Activated CD4-positive, CD25-positive, alpha-beta regulatory T cell treated with anti-CD3 and anti-CD28 coated beads, Interleukin-2, amount 50 U/mL, for 24 hours (primary cell): ENCODE measurements around the gene UBE2M.
A peak's percentile ranks its signal among the peaks of the same experiment; 100 is the strongest.

ENCODE experiments used
- ATAC-seq, 2 donors: fragments of 150-1000 bp; cut with Tn5 transposase; one replicate each; pipeline ENCODE4 v1.10.0; 2021; ENCODE audit warnings: mild to moderate bottlenecking in 1 of 2, moderate library complexity in 1 of 2

Gene UBE2M

DNA sequence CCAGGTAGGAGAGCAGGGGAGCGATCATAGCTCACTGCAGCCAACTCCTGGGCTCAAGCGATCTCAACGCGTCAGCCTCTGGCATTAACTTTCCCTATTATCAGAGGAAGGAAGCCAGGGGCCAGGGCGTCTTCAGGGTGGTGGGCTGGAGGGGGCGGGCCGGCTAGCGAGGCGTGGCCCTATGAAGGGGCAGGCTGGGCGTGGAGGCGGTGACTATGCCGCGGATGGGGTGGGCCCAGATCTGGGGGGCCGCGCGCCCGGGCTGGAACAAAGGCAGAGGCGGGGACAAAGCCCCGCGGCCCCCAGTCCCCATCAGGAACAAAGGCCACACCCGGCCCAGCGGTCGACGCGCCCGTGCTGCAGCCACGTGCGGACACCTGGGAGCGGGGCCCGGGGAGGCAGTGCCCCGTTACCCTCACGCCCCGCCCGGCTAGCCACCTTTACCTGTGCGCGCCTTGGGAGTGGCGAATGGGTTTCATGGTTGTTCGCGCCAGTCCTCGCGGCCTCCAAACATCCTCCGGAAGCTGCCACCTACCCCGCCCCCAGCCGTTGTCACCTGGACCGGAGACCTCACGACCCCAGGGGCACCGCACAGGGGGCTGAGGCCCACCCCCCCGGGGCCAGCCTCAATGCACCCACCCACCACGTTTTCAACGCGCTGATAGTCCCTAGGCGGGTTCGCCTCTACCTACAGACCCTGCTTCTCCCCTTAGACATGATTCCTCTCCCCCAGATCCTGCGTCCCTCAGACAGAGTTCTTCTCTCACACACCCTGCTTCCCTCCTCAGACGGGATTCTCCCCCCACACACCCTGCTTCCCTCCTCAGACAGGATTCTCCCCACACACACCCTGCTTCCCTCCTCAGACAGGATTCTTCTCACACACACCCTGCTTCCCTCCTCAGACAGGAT, 19.9 kb downstream of the UBE2M start:
- peak; percentile 71 to 75 for ATAC-seq

DNA sequence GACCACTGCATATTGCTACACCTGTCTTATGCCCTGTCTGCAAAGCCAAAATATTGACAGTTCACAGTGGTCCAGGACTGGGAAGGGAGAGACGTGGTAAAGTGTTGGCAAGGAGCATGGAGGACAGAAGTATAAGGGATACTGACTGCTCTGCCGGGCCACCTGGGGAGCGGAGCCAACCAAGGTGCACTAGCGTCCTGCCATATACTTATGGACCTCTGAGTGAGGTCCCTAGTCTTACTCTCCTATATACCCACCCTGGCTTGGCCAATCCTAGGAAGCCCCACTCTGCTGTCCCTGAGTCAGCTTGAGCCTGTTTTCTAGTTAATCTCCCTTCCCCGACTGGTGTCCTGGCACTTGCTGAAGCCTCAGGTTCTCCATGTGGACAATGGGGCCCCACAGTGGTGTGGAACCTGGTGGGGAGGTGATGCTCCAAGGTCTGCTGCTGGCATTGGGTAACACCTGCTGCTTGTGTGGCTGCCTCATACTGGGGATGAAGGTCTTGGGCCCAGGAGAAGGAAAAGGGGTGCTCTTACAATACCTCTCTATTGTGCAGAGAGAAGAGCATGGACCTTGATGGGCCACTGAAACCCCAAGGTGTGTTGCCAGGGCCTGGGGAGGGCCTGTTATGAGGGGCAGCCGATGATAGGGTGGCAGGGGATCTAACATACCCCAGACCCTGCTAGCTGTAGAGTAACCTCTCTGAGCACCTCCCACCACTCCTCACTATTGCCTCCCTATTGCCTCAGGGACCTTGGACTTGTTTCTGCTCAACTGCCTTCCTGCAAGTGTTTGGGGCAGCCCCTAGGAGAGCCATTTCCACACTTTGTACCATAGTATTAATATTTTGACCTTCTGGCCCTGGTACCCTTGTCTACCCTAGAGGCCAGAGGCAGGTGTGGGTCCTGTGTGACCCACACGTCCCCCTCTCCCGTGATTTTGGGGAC, 21.3 kb downstream of the UBE2M start:
- ATAC-seq, result no peak

- no peak for ATAC-seq
These were observed 22.6 kb downstream of the UBE2M start for GRCh38 chr19:58535857-58536256.

DNA sequence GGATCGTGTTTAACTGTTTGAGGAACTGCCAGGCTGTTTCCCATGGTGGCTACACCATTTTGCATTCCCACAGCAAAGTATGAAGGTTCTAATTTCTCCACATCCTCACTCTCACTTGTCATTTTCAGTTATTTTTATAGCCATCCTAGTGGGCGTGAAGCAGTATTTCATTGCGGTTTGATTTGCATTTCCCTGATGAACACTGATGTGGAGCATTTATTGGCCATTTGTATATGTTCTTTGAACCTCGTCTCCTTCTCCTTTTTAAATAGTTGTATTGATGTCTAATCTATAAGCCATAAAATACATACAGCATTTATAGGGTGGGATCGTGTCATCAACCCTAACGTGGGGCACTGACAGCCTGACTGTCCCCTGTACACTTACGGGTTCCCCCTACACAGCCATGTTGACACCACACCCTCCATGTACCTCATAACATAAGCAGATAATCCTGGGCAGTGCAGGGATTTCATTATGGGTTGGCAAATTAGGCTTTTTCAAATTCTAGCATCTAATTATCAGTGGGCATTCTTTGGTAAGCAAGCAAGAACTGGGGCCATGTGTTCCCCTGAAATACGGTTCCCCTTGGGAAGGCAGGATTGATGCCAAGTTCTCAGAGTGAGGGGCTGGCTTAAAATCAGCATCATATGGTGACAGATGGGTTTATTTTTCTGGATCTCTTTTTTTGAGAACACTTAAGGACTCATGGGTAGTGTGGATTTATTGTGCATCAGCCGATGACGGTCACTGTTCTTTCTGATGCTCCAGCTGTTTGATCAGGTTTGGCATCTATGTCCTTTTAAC, 27.2 kb downstream of the UBE2M start:
- no peak for ATAC-seq

- no peak for ATAC-seq
These were observed 29.0 kb downstream of the UBE2M start for GRCh38 chr19:58529405-58529804.

DNA sequence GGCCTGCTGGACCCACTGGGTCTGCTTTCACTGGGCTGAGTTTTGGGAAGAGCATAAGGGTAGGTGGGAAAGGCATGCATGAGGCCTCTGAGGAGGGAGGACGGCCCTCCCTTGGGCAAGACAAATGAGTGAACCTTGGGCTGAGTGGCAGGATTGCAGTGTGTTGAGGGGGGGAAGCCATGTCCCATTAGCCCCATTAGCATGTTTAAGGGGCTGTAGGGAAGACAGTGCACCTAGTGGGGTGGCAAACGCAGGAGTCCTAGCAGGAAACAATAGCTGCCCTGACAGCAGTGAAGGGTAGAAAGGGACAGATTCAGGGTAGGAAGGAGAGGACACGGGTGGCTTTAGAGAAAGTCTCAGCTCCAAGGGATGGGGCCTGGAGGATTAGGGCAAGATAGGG, 35.7 kb downstream of the UBE2M start:
- ATAC-seq, result no peak

- ATAC-seq, result no peak
These were observed 36.8 kb downstream of the UBE2M start for GRCh38 chr19:58521651-58522050.

DNA sequence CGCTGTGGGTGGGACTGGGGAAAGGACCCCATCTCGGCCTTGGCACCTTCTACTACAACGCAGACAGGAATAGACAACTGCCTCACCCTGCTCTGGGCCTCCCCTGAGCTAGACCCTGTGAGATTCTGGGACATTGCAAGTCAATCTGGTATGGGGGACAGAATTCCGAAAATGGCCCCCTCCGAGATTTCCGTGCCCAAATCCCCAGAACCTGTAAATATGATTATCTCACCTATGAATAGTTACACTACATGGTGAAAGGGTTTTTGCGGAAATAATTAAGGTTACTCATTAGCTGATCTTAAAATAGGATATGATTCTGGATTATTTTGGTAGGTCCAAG, 38.2 kb downstream of the UBE2M start:
- ATAC-seq, result no peak

- peak; percentile 88 for ATAC-seq
These were observed 38.8 kb downstream of the UBE2M start, which contains the start of gene ZBTB45 for GRCh38 chr19:58519355-58520256. Gene ZBTB45 (minus strand): TSS chr19:58519810. CDS start chr19:58517673, 2,137 bp downstream.

GRCh38 chr19:58519087-58519354, 39.4 kb downstream of the UBE2M start:
- ATAC-seq, result peak; percentile 3 to 5

DNA sequence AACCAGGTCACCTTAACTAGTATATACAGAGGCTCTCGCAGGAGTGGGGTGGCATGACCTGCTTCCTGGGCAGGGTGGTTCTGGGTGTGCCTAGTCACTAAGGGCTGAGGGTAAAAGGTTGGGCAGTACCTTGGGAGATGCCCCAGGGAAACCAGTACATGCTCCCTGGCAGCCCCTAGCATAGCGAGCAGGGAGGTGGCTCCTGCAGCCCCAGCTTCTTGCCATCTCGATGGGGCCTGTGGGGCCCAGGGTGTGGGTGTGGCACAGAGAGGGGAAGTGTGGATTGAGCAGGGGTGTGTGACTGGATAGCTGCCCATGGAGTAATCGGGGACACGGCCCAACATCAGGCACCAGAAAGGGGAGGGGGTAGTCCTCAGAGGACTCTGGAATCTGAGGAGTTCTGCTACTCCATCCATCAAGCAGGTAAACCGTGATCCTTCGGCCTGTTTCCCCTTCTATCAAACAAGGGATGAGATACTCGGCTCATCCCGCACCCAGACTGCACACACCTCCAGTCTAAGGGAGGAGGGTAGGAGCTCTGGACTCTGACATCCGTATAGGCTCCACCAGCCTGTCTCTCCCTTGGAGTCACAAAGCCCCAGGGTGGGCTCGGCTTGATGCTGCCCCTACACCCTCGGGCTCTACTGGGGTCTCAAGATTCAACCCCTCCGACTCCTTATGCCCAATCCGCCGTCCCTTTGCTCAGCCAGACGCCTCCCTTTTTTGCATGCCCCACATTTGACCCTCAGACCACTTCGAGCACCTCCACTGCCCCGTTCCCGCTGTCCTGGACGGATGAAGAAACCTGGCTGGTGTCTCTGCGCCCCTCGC, 39.9 kb downstream of the UBE2M start:
- no peak for ATAC-seq

DNA sequence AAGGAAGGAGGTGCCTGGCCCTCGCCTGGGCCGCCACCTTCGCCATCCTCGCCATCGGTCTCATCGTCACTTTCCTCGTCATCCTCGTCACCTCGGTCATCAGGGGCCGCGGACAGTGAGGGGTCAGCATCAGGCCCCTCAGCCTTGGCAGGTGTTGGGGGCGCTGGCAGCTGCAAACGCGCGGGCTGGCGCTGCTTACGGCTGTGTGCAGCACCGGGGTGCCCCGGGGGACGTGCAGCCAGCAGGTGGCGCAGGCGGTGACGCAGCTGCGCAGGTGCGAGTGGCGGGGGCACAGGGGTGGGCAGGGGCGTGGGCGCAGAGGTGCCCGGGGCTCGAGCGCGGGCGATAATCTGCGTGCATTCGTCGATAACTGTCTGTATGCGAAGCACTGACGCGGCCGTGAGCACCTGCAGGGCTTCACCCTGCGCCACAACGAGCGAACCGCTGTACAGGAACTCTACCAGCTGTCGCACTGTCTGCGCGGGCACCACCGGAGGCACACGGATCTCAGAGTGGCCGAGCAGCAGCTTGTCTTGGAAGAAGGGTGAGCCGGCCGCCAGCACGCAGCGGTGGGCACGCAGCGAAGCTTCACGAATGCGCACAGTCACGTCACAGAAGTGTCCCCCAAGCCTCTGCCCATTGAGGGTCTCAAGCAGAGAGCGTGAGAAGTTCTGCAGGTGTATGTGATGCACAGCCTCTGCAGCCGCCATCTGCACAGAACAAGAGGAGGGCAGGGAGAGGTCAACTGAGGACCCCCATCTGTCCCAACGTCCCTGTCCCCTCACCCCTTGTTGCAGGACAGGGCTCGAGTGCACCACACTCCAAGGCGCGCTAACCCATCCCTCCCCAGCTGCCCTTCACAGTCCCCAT, 41.2 kb downstream of the UBE2M start:
- ATAC-seq, result no peak

DNA sequence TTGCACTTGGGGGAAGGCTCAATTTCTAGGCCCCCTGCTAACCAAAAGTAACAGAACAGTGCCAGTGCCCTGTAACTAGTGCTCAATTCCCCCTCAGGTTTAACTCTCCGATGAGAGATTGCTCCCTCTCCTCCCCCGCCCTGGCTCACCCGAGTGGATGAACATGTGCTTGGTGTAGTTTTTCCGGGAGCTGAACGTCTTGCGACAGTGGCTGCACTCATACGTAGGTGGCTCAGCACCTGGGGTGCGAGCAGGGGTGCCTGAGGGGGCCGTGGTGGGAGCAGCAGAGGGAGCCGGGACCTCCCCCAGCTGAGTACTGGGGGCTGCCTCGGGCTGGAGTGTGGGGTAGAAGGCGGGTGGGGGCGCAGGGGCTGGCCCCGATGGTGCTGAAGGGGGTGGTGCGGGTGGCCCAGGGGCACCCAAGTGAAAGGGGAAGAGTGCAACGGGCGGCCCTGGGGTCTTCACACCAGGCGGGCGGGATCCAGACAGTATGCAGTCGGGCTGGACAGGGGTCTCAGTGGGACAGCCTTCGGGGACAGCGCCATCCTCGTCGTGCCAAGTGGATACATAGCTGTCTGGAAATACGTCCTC, 42.1 kb downstream of the UBE2M start:
- ATAC-seq, result no peak

DNA sequence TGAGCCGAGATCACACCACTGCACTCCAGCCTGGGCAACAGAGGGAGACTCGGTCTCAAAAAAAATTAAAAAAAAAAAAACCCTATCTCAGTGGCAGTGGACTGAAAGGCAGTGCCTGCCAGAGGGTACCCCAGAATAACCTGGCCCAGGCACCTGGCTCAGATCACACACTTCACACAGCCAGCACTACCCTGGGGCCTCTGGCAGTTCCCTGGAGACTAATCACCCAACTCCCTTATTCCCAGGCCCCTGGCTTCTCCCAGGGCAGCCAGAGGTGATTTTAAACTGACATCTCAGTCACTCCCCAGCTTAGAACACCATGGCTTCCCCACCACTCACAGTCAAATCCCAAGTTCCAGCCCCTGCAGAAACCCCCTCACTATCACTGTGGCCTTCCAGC, 43.2 kb downstream of the UBE2M start:
- no peak for ATAC-seq

DNA sequence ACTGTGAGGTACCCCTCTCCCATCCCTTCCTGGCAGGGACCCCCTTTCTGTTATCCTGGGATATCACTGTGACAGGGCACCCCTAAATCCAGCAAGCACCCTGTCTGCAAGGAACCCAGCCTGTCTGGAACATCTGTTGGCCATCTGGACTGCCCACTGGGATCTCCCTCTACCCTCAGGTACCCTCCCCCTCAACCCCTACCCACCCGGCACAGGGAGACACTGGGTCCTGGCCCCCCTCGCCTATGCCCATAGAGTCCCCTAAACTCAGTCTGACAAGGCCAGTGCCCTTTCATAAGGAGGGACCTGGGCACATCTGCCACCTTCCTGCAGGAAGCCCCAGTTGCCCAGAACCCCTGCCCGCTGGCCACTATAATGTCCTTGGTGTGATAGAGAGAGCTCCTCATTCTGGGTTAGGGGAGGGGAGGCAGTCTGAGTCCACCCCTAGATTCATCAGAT, 43.8 kb downstream of the UBE2M start:
- ATAC-seq, result no peak

GRCh38 chr19:58513694-58514563, 44.5 kb downstream of the UBE2M start:
- peak; percentile 90 to 94 for ATAC-seq

- no peak for ATAC-seq
These were observed 45.2 kb downstream of the UBE2M start for GRCh38 chr19:58513213-58513693.
